Caco-2 (cell line): ENCODE data around the gene NBPF3. TPM values are rescaled to one million over a fixed set of nuclear protein-coding genes. Genes with fewer than 3 reads are reported as not detected.
"Not testable (repeated sequence)": the region's sequence is repeated elsewhere in the genome, so short reads cannot be mapped to it uniquely, and the experiment has no call there.

Source experiments
- BruUV-seq: library from RNA; stranded (reverse); fragments of 400-500 nt; replicated peaks from 2 replicates; lab custom pipeline; 2021; lab: Mats Ljungman, UMichigan
- CTCF ChIA-PET: fragments of 300-600 bp; sonication (Branson Sonifier 250); formaldehyde crosslinking; loops from one replicate; lab custom pipeline; 2022; ENCODE audit warnings: antibody characterized with exemption; lab: Charles Lee
- POLR2A ChIA-PET: fragments of 300-600 bp; sonication (Branson Sonifier 250); formaldehyde crosslinking; loops from one replicate; lab custom pipeline; 2022; ENCODE audit warnings: antibody characterized with exemption; lab: Charles Lee
- DNase-seq, 2 experiments: peaks; one replicate each; pipeline versions ENCODE4 v3.0.0 to v3.0.0-alpha.2; 2020 to 2022
- H3K27me3 ChIP-seq: replicated peaks from 2 replicates; pipeline ENCODE4 v1.6.0; 2011; ENCODE audit warnings: low read length; ENCODE audit not compliant: control insufficient read depth, insufficient read depth
- H3K36me3 ChIP-seq: 2 replicates; pipeline ENCODE4 v1.5.1; 2011; ENCODE audit warnings: low read length; ENCODE audit not compliant: control insufficient read depth, insufficient read depth
- H3K4me1 ChIP-seq: fragments of 250-450 bp; sonication (Bioruptor Pico); 2 replicates; pipeline ENCODE4 v1.5.1; 2020; ENCODE audit warnings: mild to moderate bottlenecking
- H3K4me3 ChIP-seq: 2 replicates; pipeline ENCODE4 v1.5.1; 2011; ENCODE audit warnings: low read depth, mild to moderate bottlenecking, control low read depth, low read length
- H3K9me3 ChIP-seq: fragments of 250-450 bp; sonication (Bioruptor Pico); 2 replicates; pipeline ENCODE4 v1.5.1; 2020; ENCODE audit warnings: mild to moderate bottlenecking, moderate library complexity
- H3K27ac Mint-ChIP-seq: one replicate; pipeline ENCODE4 v1.8.0; 2022; ENCODE audit warnings: mixed read lengths; ENCODE audit not compliant: unreplicated experiment
- H3K27me3 Mint-ChIP-seq: one replicate; pipeline ENCODE4 v1.8.0; 2022; ENCODE audit warnings: mixed read lengths; ENCODE audit not compliant: insufficient read depth, unreplicated experiment
- H3K36me3 Mint-ChIP-seq: one replicate; pipeline ENCODE4 v1.8.0; 2022; ENCODE audit warnings: mild to moderate bottlenecking, mixed read lengths; ENCODE audit not compliant: insufficient read depth, unreplicated experiment
- H3K4me1 Mint-ChIP-seq: one replicate; pipeline ENCODE4 v1.8.0; 2022; ENCODE audit warnings: low read depth, mixed read lengths; ENCODE audit not compliant: unreplicated experiment
- H3K4me3 Mint-ChIP-seq: one replicate; pipeline ENCODE4 v1.8.0; 2022; ENCODE audit warnings: mild to moderate bottlenecking, moderate library complexity, mixed read lengths; ENCODE audit not compliant: unreplicated experiment
- H3K9me3 Mint-ChIP-seq: one replicate; pipeline ENCODE4 v1.8.0; 2022; ENCODE audit warnings: mixed read lengths; ENCODE audit not compliant: unreplicated experiment
- intact Hi-C: fragments of 100-400 bp; cut with micrococcal nuclease; formaldehyde crosslinking; loops from one replicate; pipeline ENCODE4 v1.10.0; 2022; ENCODE audit not compliant: unreplicated experiment
- total RNA-seq: library from RNA; stranded (reverse); gene quantifications from 2 replicates; pipeline ENCODE4 v1.2.3, GENCODE V29; 2022
- TF ChIP-seq, protein P1 (sequence below), 2 experiments: fragments of 200-600 bp in 1 of 2; IDR thresholded peaks; 1 replicate in 1 of 2; 2 replicates in 1 of 2; pipeline versions ENCODE4 v1.5.1 to v1.8.0; 2011 to 2022; ENCODE audit warnings: antibody characterized with exemption in 1 of 2, control low read depth in 1 of 2, inconsistent platforms in 1 of 2, low read depth in 1 of 2, low read length in 1 of 2, mild to moderate bottlenecking in 1 of 2, moderate library complexity in 1 of 2; ENCODE audit not compliant: insufficient read depth in 1 of 2, severe bottlenecking in 1 of 2, unreplicated experiment in 1 of 2

Gene NBPF3
- total RNA-seq, 1 experiment from 2014 or later = 14.9 TPM

DNA sequence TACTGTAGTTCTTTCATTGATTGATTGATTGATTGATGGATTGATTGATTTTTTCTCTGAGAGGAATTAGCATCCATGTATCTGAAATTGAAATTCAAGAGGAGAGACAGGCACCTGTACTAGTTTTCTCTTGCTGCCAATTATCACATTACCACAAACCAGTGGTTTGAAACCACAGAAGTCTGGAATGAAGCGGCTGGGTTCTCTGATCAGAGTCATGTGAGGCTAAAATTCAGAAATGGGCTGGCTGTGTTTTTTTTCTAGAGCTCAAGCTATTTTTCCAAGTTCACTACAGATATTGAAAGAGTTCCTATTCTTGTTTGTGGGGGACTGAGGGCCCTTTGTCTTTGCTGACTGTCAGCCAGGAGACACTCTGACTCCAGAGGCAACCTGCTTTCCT, 10.0 kb downstream of the NBPF3 start:
- CTCF ChIA-PET = no interaction called here
- POLR2A ChIA-PET = no interaction called here
- Histone ChIP-seq H3K27me3 (no peaks in the 10 kb centered on the region), H3K9me3 (no peaks in the 10 kb centered on the region), H3K4me1 (no peaks in the 10 kb centered on the region), H3K4me3 (no peak overlapping the region), H3K36me3 (no peaks in the 10 kb centered on the region)
- H3K27me3 Mint-ChIP-seq = no peaks in the 10 kb centered on the region
- BruUV-seq = no TSS peak
- no peaks in the 10 kb centered on the region for H3K4me1 Mint-ChIP-seq
- no peak for DNase-seq
- TF ChIP-seq, protein P1, sequence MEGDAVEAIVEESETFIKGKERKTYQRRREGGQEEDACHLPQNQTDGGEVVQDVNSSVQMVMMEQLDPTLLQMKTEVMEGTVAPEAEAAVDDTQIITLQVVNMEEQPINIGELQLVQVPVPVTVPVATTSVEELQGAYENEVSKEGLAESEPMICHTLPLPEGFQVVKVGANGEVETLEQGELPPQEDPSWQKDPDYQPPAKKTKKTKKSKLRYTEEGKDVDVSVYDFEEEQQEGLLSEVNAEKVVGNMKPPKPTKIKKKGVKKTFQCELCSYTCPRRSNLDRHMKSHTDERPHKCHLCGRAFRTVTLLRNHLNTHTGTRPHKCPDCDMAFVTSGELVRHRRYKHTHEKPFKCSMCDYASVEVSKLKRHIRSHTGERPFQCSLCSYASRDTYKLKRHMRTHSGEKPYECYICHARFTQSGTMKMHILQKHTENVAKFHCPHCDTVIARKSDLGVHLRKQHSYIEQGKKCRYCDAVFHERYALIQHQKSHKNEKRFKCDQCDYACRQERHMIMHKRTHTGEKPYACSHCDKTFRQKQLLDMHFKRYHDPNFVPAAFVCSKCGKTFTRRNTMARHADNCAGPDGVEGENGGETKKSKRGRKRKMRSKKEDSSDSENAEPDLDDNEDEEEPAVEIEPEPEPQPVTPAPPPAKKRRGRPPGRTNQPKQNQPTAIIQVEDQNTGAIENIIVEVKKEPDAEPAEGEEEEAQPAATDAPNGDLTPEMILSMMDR (IDR thresholded peaks at IDR 0.05; ENCODE audit: insufficient read depth in 1 of 2, low read depth in 1 of 2, low read length in 1 of 2, severe bottlenecking in 1 of 2, unreplicated experiment in 1 of 2) = no peak
- H3K27ac Mint-ChIP-seq = no peak overlapping the region
- intact Hi-C loops = no loop called here
- no peaks in the 10 kb centered on the region for H3K36me3 Mint-ChIP-seq
- no peaks in the 10 kb centered on the region for H3K9me3 Mint-ChIP-seq
- no peak overlapping the region for H3K4me3 Mint-ChIP-seq

- H3K27me3 Mint-ChIP-seq = no peaks in the 10 kb centered on the region
- no peaks in the 10 kb centered on the region for H3K9me3 Mint-ChIP-seq
- H3K36me3 ChIP-seq = no peaks in the 10 kb centered on the region
- ChIA-PET CTCF (no interaction called here), POLR2A (no interaction called here)
- no peaks in the 10 kb centered on the region for H3K27me3 ChIP-seq
- no peak overlapping the region for H3K4me3 ChIP-seq
- no TSS peak for BruUV-seq
- DNase-seq = no peak
- no peak overlapping the region for H3K27ac Mint-ChIP-seq
- TF ChIP-seq, protein P1 (IDR thresholded peaks at IDR 0.05; ENCODE audit: insufficient read depth in 1 of 2, low read depth in 1 of 2, low read length in 1 of 2, severe bottlenecking in 1 of 2, unreplicated experiment in 1 of 2) = no peak
- no peaks in the 10 kb centered on the region for H3K36me3 Mint-ChIP-seq
- no peak overlapping the region for H3K4me3 Mint-ChIP-seq
- H3K4me1 Mint-ChIP-seq = no peaks in the 10 kb centered on the region
- no peaks in the 10 kb centered on the region for H3K4me1 ChIP-seq
- intact Hi-C loops = no loop called here
- H3K9me3 ChIP-seq = no peaks in the 10 kb centered on the region
Observed at GRCh38 chr1:21451212-21451611, 11.3 kb downstream of the NBPF3 start.

- Histone ChIP-seq H3K4me1 (no peaks in the 10 kb centered on the region), H3K4me3 (no peak overlapping the region), H3K9me3 (no peaks in the 10 kb centered on the region), H3K27me3 (no peaks in the 10 kb centered on the region), H3K36me3 (no peaks in the 10 kb centered on the region)
- no peaks in the 10 kb centered on the region for H3K9me3 Mint-ChIP-seq
- CTCF ChIA-PET = no interaction called here
- no TSS peak for BruUV-seq
- H3K27me3 Mint-ChIP-seq = no peaks in the 10 kb centered on the region
- no peaks in the 10 kb centered on the region for H3K36me3 Mint-ChIP-seq
- TF ChIP-seq, protein P1 (IDR thresholded peaks at IDR 0.05; ENCODE audit: insufficient read depth in 1 of 2, low read depth in 1 of 2, low read length in 1 of 2, severe bottlenecking in 1 of 2, unreplicated experiment in 1 of 2) = no peak
- POLR2A ChIA-PET = no interaction called here
- H3K4me1 Mint-ChIP-seq = no peaks in the 10 kb centered on the region
- H3K27ac Mint-ChIP-seq = no peak overlapping the region
- no peak overlapping the region for H3K4me3 Mint-ChIP-seq
- no peak for DNase-seq
- intact Hi-C loops = no loop called here
Observed at GRCh38 chr1:21451981-21452411, 12.1 kb downstream of the NBPF3 start.

GRCh38 chr1:21453964-21454614, 14.2 kb downstream of the NBPF3 start:
- H3K4me3 ChIP-seq, H3K4me3 Mint-ChIP-seq, BruUV-seq, H3K36me3 Mint-ChIP-seq, POLR2A ChIA-PET, DNase-seq, H3K4me1 Mint-ChIP-seq, H3K9me3 ChIP-seq, H3K4me1 ChIP-seq, H3K27me3 Mint-ChIP-seq, H3K9me3 Mint-ChIP-seq, H3K27me3 ChIP-seq, H3K27ac Mint-ChIP-seq, CTCF ChIA-PET, H3K36me3 ChIP-seq, intact Hi-C loops: not testable (repeated sequence)

- H3K4me3 Mint-ChIP-seq, H3K4me3 ChIP-seq, BruUV-seq, CTCF ChIA-PET, H3K27me3 Mint-ChIP-seq, DNase-seq, H3K9me3 Mint-ChIP-seq, intact Hi-C loops, H3K9me3 ChIP-seq, H3K36me3 Mint-ChIP-seq, H3K36me3 ChIP-seq, H3K27me3 ChIP-seq, H3K4me1 ChIP-seq, POLR2A ChIA-PET, H3K27ac Mint-ChIP-seq, H3K4me1 Mint-ChIP-seq: not testable (repeated sequence)
Observed at GRCh38 chr1:21454904-21455303, 15.0 kb downstream of the NBPF3 start.
